PC-9 (cell line): Measurements from ENCODE around the gene AGMO.

ENCODE experiments used
- EZH2 ChIP-seq: fragments of 200-600 bp; sonication (generic); IDR thresholded peaks from 2 replicates; pipeline ENCODE4 v1.8.0; 2017; ENCODE audit warnings: antibody characterized with exemption, low read depth
- TF ChIP-seq, protein P1 (sequence below): fragments of 200-600 bp; sonication (generic); conservative IDR thresholded peaks from 2 replicates; pipeline ENCODE4 v1.6.1; 2017; ENCODE audit warnings: mixed run types, antibody characterized with exemption, mild to moderate bottlenecking, moderate library complexity

DNA sequence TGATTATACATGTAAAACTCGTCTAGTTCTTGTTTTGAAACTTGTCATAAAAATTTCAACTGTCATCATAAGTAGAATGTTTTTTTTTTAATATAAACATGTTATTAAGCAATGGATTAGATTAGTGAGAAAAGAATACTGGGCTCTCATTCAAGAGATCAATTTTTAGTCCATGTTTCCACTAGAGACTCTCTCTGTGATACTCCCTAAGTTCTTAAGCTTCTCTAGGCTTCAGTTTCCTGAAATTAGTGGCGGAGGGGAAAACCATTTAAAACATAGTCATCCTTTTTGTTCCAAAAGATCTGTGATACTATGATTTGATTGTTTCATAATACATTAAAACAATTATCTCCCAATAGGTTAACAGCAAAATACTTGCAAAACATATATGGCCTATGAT, 142.2 kb downstream of the AGMO start:
- TF ChIP-seq, protein P1, sequence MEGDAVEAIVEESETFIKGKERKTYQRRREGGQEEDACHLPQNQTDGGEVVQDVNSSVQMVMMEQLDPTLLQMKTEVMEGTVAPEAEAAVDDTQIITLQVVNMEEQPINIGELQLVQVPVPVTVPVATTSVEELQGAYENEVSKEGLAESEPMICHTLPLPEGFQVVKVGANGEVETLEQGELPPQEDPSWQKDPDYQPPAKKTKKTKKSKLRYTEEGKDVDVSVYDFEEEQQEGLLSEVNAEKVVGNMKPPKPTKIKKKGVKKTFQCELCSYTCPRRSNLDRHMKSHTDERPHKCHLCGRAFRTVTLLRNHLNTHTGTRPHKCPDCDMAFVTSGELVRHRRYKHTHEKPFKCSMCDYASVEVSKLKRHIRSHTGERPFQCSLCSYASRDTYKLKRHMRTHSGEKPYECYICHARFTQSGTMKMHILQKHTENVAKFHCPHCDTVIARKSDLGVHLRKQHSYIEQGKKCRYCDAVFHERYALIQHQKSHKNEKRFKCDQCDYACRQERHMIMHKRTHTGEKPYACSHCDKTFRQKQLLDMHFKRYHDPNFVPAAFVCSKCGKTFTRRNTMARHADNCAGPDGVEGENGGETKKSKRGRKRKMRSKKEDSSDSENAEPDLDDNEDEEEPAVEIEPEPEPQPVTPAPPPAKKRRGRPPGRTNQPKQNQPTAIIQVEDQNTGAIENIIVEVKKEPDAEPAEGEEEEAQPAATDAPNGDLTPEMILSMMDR, result no peak
- TF ChIP-seq EZH2, result no peak
